H1 (cell line): Measurements from ENCODE around the gene UBASH3A. TPM values are rescaled to one million over a fixed set of nuclear protein-coding genes. Genes with fewer than 3 reads are reported as not detected.

Source experiments
- CTCF ChIA-PET: fragments of 300-600 bp; sonication (Branson Sonifier 250); formaldehyde crosslinking; loops from one replicate; lab custom pipeline; 2021; ENCODE audit not compliant: partially characterized antibody; lab: Charles Lee
- POLR2A ChIA-PET: fragments of 300-600 bp; sonication (Branson Sonifier 250); formaldehyde crosslinking; loops from one replicate; lab custom pipeline; 2021; ENCODE audit warnings: inconsistent platforms; ENCODE audit not compliant: partially characterized antibody; lab: Charles Lee
- DNase-seq, 2 experiments: peaks; one replicate each; pipeline versions ENCODE4 v3.0.0 to v3.0.0-alpha.2; 2010 to 2022; ENCODE audit warnings: low spot score in 2 of 2, low read depth in 1 of 2, mixed read lengths in 1 of 2
- FAIRE-seq: peaks from 2 replicates; lab custom pipeline; 2011; peaks lifted over from hg19 to GRCh38; lab: Jason Lieb, UNC
- H2AFZ ChIP-seq: 2 replicates; pipeline ENCODE4 v1.8.1; 2012; ENCODE audit warnings: low read length, inconsistent platforms
- H2AK5ac ChIP-seq: 2 replicates; pipeline ENCODE4 v1.6.1; 2013; ENCODE audit warnings: low read depth, low read length
- H2BK120ac ChIP-seq: replicated peaks from 2 replicates; pipeline ENCODE3; 2013; ENCODE audit warnings: low read depth, low read length, inconsistent platforms
- H2BK12ac ChIP-seq: 2 replicates; pipeline ENCODE4 v1.6.1; 2013; ENCODE audit warnings: low read depth, low read length
- H2BK15ac ChIP-seq: 2 replicates; pipeline ENCODE4 v1.6.1; 2013; ENCODE audit warnings: low read length
- H2BK20ac ChIP-seq: 2 replicates; pipeline ENCODE4 v1.6.1; 2013; ENCODE audit warnings: low read length
- H2BK5ac ChIP-seq: 2 replicates; pipeline ENCODE4 v1.6.1; 2013; ENCODE audit warnings: low read depth, low read length
- H3K14ac ChIP-seq: 2 replicates; pipeline ENCODE4 v1.6.1; 2013; ENCODE audit warnings: inconsistent platforms; ENCODE audit not compliant: insufficient read length
- H3K18ac ChIP-seq: 2 replicates; pipeline ENCODE4 v1.6.1; 2013; ENCODE audit warnings: low read length; ENCODE audit errors: extremely low read depth
- H3K23ac ChIP-seq: 2 replicates; pipeline ENCODE4 v1.6.1; 2013; ENCODE audit warnings: inconsistent platforms; ENCODE audit not compliant: insufficient read length
- H3K23me2 ChIP-seq: 2 replicates; pipeline ENCODE4 v1.6.1; 2013; ENCODE audit warnings: low read depth, low read length
- H3K27ac ChIP-seq: 2 replicates; pipeline ENCODE4 v1.6.1; 2011; ENCODE audit warnings: low read depth, low read length, inconsistent platforms
- H3K27me3 ChIP-seq, 4 experiments: replicated peaks in 1 of 4; 1 replicate in 1 of 4; 2 replicates in 3 of 4; pipeline versions ENCODE4 v1.6.1 to v1.8.1; 2011 to 2013; ENCODE audit warnings: low read length in 3 of 4, mild to moderate bottlenecking in 3 of 4, inconsistent platforms in 2 of 4, mixed read lengths in 2 of 4, moderate library complexity in 1 of 4; ENCODE audit not compliant: control insufficient read depth in 3 of 4, insufficient read depth in 3 of 4; ENCODE audit errors: extremely low read depth in 1 of 4
- H3K36me3 ChIP-seq, 4 experiments: 2 replicates each; pipeline versions ENCODE4 v1.6.1 to v1.8.1; 2011 to 2013; ENCODE audit warnings: mild to moderate bottlenecking in 4 of 4, low read length in 3 of 4, moderate library complexity in 2 of 4, control low read depth in 1 of 4, inconsistent platforms in 1 of 4; ENCODE audit not compliant: insufficient read depth in 4 of 4, control insufficient read depth in 2 of 4
- H3K4ac ChIP-seq: replicated peaks from 2 replicates; pipeline ENCODE3; 2013; ENCODE audit warnings: low read length, low read depth, mixed read lengths, inconsistent platforms; ENCODE audit not compliant: insufficient read length
- H3K4me1 ChIP-seq, 4 experiments: replicated peaks in 1 of 4; 1 replicate in 1 of 4; 2 replicates in 3 of 4; pipeline versions ENCODE4 v1.6.1 to v1.8.1; 2011 to 2013; ENCODE audit warnings: low read length in 3 of 4, inconsistent platforms in 2 of 4, mixed read lengths in 1 of 4; ENCODE audit not compliant: insufficient read depth in 4 of 4, control insufficient read depth in 3 of 4
- H3K4me2 ChIP-seq, 2 experiments: 2 replicates each; pipeline versions ENCODE4 v1.6.1 to v1.8.1; 2011 to 2013; ENCODE audit warnings: low read depth in 2 of 2, low read length in 2 of 2, control low read depth in 1 of 2, inconsistent platforms in 1 of 2, mild to moderate bottlenecking in 1 of 2; ENCODE audit not compliant: insufficient read depth in 1 of 2
- H3K4me3 ChIP-seq, 4 experiments: fragments of 200-600, 300-600 bp in 1 of 4; sonication (generic), shearing (Covaris generic), sonication (Bioruptor Twin) in 1 of 4; 2 replicates each; pipeline versions ENCODE4 v1.5.1 to v1.8.1; 2011 to 2016; ENCODE audit warnings: low read length in 4 of 4, low read depth in 3 of 4, control low read depth in 2 of 4, inconsistent platforms in 2 of 4, mild to moderate bottlenecking in 2 of 4, mixed read lengths in 1 of 4, moderate library complexity in 1 of 4; ENCODE audit not compliant: insufficient read depth in 2 of 4; ENCODE audit errors: extremely low read depth in 1 of 4
- H3K56ac ChIP-seq: replicated peaks from 2 replicates; pipeline ENCODE3; 2013; ENCODE audit warnings: low read depth, mild to moderate bottlenecking, mixed read lengths, low read length, inconsistent platforms; ENCODE audit not compliant: insufficient read length
- H3K79me1 ChIP-seq: 2 replicates; pipeline ENCODE4 v1.6.1; 2013; ENCODE audit warnings: low read depth, low read length, control low read depth
- H3K79me2 ChIP-seq, 2 experiments: 2 replicates each; pipeline versions ENCODE4 v1.6.1 to v1.8.1; 2012 to 2013; ENCODE audit warnings: low read length in 2 of 2, mild to moderate bottlenecking in 2 of 2, inconsistent platforms in 1 of 2; ENCODE audit not compliant: insufficient read depth in 2 of 2, control insufficient read depth in 1 of 2
- H3K9ac ChIP-seq, 4 experiments: replicated peaks in 1 of 4; 1 replicate in 1 of 4; 2 replicates in 3 of 4; pipeline versions ENCODE4 v1.6.1 to v1.8.1; 2011 to 2013; ENCODE audit warnings: low read depth in 3 of 4, low read length in 3 of 4, control low read depth in 2 of 4, mild to moderate bottlenecking in 2 of 4, moderate library complexity in 2 of 4, inconsistent platforms in 1 of 4; ENCODE audit errors: extremely low read depth in 1 of 4
- H3K9me3 ChIP-seq, 2 experiments: 2 replicates each; pipeline versions ENCODE4 v1.6.1 to v1.8.1; 2012 to 2013; ENCODE audit warnings: mild to moderate bottlenecking in 2 of 2, moderate library complexity in 2 of 2, control low read depth in 1 of 2, inconsistent platforms in 1 of 2, low read depth in 1 of 2, low read length in 1 of 2, mixed read lengths in 1 of 2; ENCODE audit not compliant: insufficient read depth in 2 of 2
- H4K20me1 ChIP-seq, 2 experiments: replicated peaks in 1 of 2; 2 replicates each; pipeline versions ENCODE3 to v1.8.1; 2011 to 2013; ENCODE audit warnings: inconsistent platforms in 2 of 2, low read length in 2 of 2, mild to moderate bottlenecking in 1 of 2; ENCODE audit not compliant: insufficient read depth in 2 of 2, control insufficient read depth in 1 of 2
- H4K5ac ChIP-seq: 2 replicates; pipeline ENCODE4 v1.6.1; 2013; ENCODE audit warnings: low read length, low read depth, mixed read lengths, inconsistent platforms; ENCODE audit not compliant: insufficient read length
- H4K8ac ChIP-seq: 2 replicates; pipeline ENCODE4 v1.8.0; 2013; ENCODE audit warnings: mild to moderate bottlenecking, moderate library complexity, low read length, inconsistent platforms; ENCODE audit not compliant: insufficient read depth; ENCODE audit errors: extremely low read depth
- H4K91ac ChIP-seq: replicated peaks from 2 replicates; pipeline ENCODE3; 2013; ENCODE audit warnings: low read length, mixed read lengths, inconsistent platforms; ENCODE audit not compliant: insufficient read length
- CBX8 ChIP-seq: fragments of 300-800, 300-1000 bp; sonication (generic); IDR thresholded peaks from 2 replicates; pipeline ENCODE4 v1.7.1; 2016; ENCODE audit warnings: low read depth, low read length, borderline replicate concordance
- CEBPB ChIP-seq: IDR thresholded peaks from 2 replicates; pipeline ENCODE4 v1.6.1; 2012; ENCODE audit warnings: low read depth, low read length
- CREB1 ChIP-seq: IDR thresholded peaks from 2 replicates; pipeline ENCODE4 v1.6.1; 2012; ENCODE audit warnings: inconsistent platforms
- HDAC2 ChIP-seq, 2 experiments: fragments of 300-600 bp in 1 of 2; sonication (generic) in 1 of 2; IDR thresholded peaks; 2 replicates each; pipeline ENCODE4 v1.6.1; 2011 to 2012; ENCODE audit warnings: low read depth in 2 of 2, low read length in 2 of 2, mild to moderate bottlenecking in 2 of 2, moderate library complexity in 2 of 2, borderline replicate concordance in 1 of 2, inconsistent platforms in 1 of 2
- KDM5A ChIP-seq: fragments of 200-600 bp; IDR thresholded peaks from 2 replicates; pipeline ENCODE4 v1.7.1; 2012; ENCODE audit warnings: mild to moderate bottlenecking, low read length, inconsistent platforms, mixed read lengths
- MAFK ChIP-seq: IDR thresholded peaks from 2 replicates; pipeline ENCODE4 v1.6.1; 2012; ENCODE audit warnings: low read depth, mild to moderate bottlenecking, improper control_type of control experiment, low read length
- NRF1 ChIP-seq: IDR thresholded peaks from 2 replicates; pipeline ENCODE4 v1.6.1; 2011; ENCODE audit warnings: mild to moderate bottlenecking, low read depth, low read length, improper control_type of control experiment
- PHF8 ChIP-seq: fragments of 200-600 bp; sonication (generic); conservative IDR thresholded peaks from 2 replicates; pipeline ENCODE4 v1.7.1; 2012; ENCODE audit warnings: low read depth, mild to moderate bottlenecking, inconsistent platforms, low read length, moderate library complexity
- POLR2A ChIP-seq, 2 experiments: IDR thresholded peaks; 1 replicate in 1 of 2; 2 replicates in 1 of 2; pipeline ENCODE4 v1.6.1; 2011; ENCODE audit warnings: low read depth in 2 of 2, low read length in 2 of 2, mild to moderate bottlenecking in 2 of 2; ENCODE audit errors: control extremely low read depth in 1 of 2
- RXRA ChIP-seq: IDR thresholded peaks from 2 replicates; pipeline ENCODE4 v1.6.1; 2011; ENCODE audit warnings: low read depth, mild to moderate bottlenecking, low read length, moderate library complexity; ENCODE audit not compliant: insufficient read depth
- SIX5 ChIP-seq: IDR thresholded peaks from 2 replicates; pipeline ENCODE4 v1.6.1; 2011; ENCODE audit warnings: mild to moderate bottlenecking, low read depth, low read length
- TCF12 ChIP-seq: IDR thresholded peaks from 2 replicates; pipeline ENCODE4 v1.6.1; 2011; ENCODE audit warnings: low read depth, mild to moderate bottlenecking, low read length
- WGBS, 2 experiments: shearing (Covaris generic) in 1 of 2; methylation state at CpG; one replicate each; pipeline versions ENCODE4 v1.1.6 to v1.1.7; 2013 to 2015; ENCODE audit warnings: low lambda C conversion rate in 2 of 2, mixed read lengths in 2 of 2, inconsistent platforms in 1 of 2, low coverage in 1 of 2, missing lambda C conversion rate in 1 of 2; ENCODE audit not compliant: insufficient replicate concordance in 2 of 2, insufficient coverage in 1 of 2, insufficient read length in 1 of 2; ENCODE audit errors: extremely low coverage in 1 of 2, missing lambda C conversion rate in 1 of 2; 5-methylcytosine and 5-hydroxymethylcytosine counted together
- polyA plus RNA-seq, 7 experiments: library from polyadenylated mRNA; depleted of rRNA in 3 of 7; stranded (reverse) in 5 of 7; unstranded in 2 of 7; fragments of >200 nt in 5 of 7; fragments of 200-250 nt in 2 of 7; gene quantifications; 1 replicate in 5 of 7; 2 replicates in 1 of 7; 4 replicates in 1 of 7; pipeline versions ENCODE4 v1.2.1 to v1.2.3, GENCODE V29; 2011 to 2013; ENCODE audit warnings: missing spikeins in 2 of 7, mixed read lengths in 2 of 7
- total RNA-seq: library from RNA; stranded (reverse); fragmentation: NEBNext Ultra II Directional; extraction: Animal tissue kit (Norgen Biotek cat#: 25700); gene quantifications from 2 replicates; pipeline ENCODE4 v1.2.1, GENCODE V29; 2021
- TF ChIP-seq, protein P1 (sequence below): IDR thresholded peaks from 2 replicates; pipeline ENCODE4 v1.6.1; 2011; ENCODE audit warnings: low read depth, mild to moderate bottlenecking, low read length; ENCODE audit not compliant: insufficient read depth

The UBASH3A gene
- total and polyA plus RNA-seq, 2 of the 8 experiments (the other 6 are each of a cell fraction or from before 2014, with no cell fraction given) = not detected

DNA sequence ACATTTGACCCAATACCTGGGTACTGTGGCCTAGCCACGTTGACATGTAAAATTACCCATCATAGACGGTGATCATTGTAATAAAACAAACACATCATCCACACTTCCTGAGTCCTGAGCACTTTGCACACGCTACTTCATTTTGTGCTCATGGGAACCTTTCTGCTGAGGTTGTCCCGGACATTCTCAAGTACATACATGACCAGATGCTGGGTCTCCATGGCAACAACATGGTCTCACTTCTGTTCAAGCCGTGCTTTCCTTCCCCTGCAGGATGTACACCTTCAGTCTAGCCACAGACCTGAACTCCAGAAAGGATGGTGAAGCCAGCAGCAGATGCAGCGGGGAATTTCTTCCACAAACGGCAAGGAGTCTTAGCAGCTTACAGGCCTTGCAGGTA is 22.7 kb downstream of the UBASH3A start:
- H4K91ac ChIP-seq = no peak overlapping the region
- H3K36me3 ChIP-seq = no peaks in the 10 kb centered on the region
- no peaks in the 10 kb centered on the region for H4K20me1 ChIP-seq
- no peak overlapping the region for H3K56ac ChIP-seq
- H3K9ac ChIP-seq = no peak overlapping the region; a peak in 1 of 7 replicates
- 88% methylated on average over 7 of the region's 7 CpGs; no CpG with 5 or more reads in 1 of the 2 experiments for WGBS, 2 experiments
- H3K4ac ChIP-seq = no peak overlapping the region
- H3K23ac ChIP-seq = no peak overlapping the region
- H4K8ac ChIP-seq = no peak overlapping the region
- H2AFZ ChIP-seq = no peak overlapping the region
- H3K4me3 ChIP-seq = no peak overlapping the region
- no peak overlapping the region for H2BK120ac ChIP-seq
- H2BK15ac ChIP-seq = no peak overlapping the region
- H3K4me1 ChIP-seq = no peaks in the 10 kb centered on the region
- H3K4me2 ChIP-seq = no peak overlapping the region
- no peaks in the 10 kb centered on the region for H3K9me3 ChIP-seq
- no peak overlapping the region for H2BK12ac ChIP-seq
- no peak for FAIRE-seq
- no peak overlapping the region for H3K18ac ChIP-seq
- no peak overlapping the region for H2BK20ac ChIP-seq
- H4K5ac ChIP-seq = no peak overlapping the region
- no peak overlapping the region for H3K27ac ChIP-seq
- no peaks in the 10 kb centered on the region for H3K79me2 ChIP-seq
- H3K14ac ChIP-seq = no peak overlapping the region
- TF ChIP-seq PHF8 (no peak), KDM5A (no peak), CEBPB (no peak), POLR2A (IDR thresholded peaks at IDR 0.05; ENCODE audit: control extremely low read depth in 1 of 2, low read depth in 2 of 2, low read length in 2 of 2) (no peak), TCF12 (no peak), RXRA (no peak), CBX8 (no peak), NRF1 (no peak), MAFK (no peak), SIX5 (no peak), CREB1 (no peak), HDAC2 (IDR thresholded peaks at IDR 0.05; ENCODE audit: borderline replicate concordance in 1 of 2, low read depth in 2 of 2, low read length in 2 of 2) (no peak)
- TF ChIP-seq, protein P1, sequence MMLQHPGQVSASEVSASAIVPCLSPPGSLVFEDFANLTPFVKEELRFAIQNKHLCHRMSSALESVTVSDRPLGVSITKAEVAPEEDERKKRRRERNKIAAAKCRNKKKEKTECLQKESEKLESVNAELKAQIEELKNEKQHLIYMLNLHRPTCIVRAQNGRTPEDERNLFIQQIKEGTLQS = no peak
- ChIA-PET CTCF (interaction anchor here (0.9 to 2.6 kb wide), 5 partner anchors 10 to 111 kb away, joined by 3 to 8 read pairs (median 4); partner anchors contain the start of gene TFF3), POLR2A (no interaction called here)
- no peaks in the 10 kb centered on the region for H3K79me1 ChIP-seq
- H2BK5ac ChIP-seq = no peak overlapping the region
- no peak overlapping the region for H2AK5ac ChIP-seq
- no peaks in the 10 kb centered on the region for H3K23me2 ChIP-seq
- no peak for DNase-seq
- H3K27me3 ChIP-seq = no peaks in the 10 kb centered on the region; a peak in 1 of 7 replicates
